ENCODE data around the gene TBC1D4. TPM values are rescaled to one million over a fixed set of nuclear protein-coding genes. Genes with fewer than 3 reads are reported as not detected.

TBC1D4 gene
- total and polyA plus RNA-seq, 2 donors: 18.8 to 22.8 TPM

DNA sequence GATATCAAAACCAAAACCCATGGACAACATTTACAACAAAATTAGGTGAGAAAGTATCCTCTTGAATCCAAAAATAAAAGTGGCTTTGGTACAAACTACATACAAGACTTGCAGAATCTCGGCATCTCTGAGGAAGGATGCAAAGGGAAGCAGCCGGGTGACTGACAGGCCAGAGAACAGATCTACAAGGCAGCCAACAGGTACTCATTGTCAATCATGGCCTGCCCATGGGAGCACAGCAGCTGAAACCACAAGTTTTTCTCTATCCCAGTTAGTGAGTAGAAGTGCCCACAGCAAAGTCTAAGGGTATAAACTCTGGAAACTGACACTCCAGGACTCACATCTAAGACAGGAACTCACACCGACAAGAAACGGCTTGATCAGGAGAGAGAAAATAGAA, 74.5 kb downstream of the TBC1D4 start:
- Histone ChIP-seq H3K4me1 (ENCODE audit: control insufficient read depth in 2 of 2, insufficient read depth in 2 of 2, low read length in 2 of 2) (no peaks in the 10 kb centered on the region), H3K27ac (ENCODE audit: low read depth in 1 of 2, low read length in 1 of 2) (no peak overlapping the region), H3K4me3 (ENCODE audit: low read length in 2 of 2) (no peak overlapping the region), H3K36me3 (ENCODE audit: control insufficient read depth in 2 of 2, insufficient read depth in 2 of 2, low read length in 1 of 2) (no peaks in the 10 kb centered on the region), H3K9me3 (ENCODE audit: control insufficient read depth in 2 of 2, insufficient read depth in 1 of 2, low read length in 1 of 2) (no peaks in the 10 kb centered on the region), H3K27me3 (ENCODE audit: control insufficient read depth in 2 of 2, insufficient read depth in 1 of 2, low read length in 1 of 2) (no peaks in the 10 kb centered on the region)
- no peak for DNase-seq (ENCODE audit: low read depth in 6 of 9, low spot score in 9 of 9)
- WGBS: 97% methylated on average over 4 of the region's 4 CpGs

DNA sequence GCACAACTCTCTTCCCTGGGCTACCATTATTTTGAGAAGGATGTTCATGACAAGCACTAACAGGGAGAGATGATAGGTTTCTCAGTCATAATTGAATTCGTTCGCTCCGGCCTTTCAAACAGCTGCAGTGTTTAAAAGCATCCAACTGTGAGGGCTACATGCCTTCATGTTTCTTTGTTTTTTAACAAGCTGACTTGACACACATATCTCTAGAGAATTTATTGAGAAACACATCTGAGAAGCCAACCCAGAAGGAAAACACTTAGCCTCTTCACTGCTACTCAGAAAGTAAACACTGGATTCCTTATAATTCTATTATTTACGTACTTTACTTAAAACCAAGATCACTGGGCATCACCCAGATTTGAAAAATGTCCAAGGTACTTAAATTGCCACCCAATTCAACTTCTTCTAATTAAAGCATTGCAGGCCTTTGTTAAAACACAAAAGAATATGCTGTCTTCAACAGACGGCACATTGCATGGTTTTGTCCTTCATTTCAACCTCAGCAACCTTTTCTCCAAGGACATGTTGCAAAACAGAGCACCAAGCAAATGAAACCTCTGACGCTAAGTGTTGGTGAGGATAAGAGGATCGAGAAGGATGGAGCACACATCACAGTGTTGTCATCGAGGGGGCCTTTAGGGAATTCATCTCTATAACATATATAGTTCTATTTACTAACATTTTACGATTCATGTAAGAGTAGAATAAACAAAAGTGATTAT, 75.8 kb downstream of the TBC1D4 start:
- H3K36me3 ChIP-seq (ENCODE audit: control insufficient read depth in 2 of 2, insufficient read depth in 2 of 2, low read length in 1 of 2): no peaks in the 10 kb centered on the region
- no peaks in the 10 kb centered on the region for H3K4me1 ChIP-seq (ENCODE audit: control insufficient read depth in 2 of 2, insufficient read depth in 2 of 2, low read length in 2 of 2)
- no peak for DNase-seq (ENCODE audit: low read depth in 6 of 9, low spot score in 9 of 9)
- no peak overlapping the region for H3K27ac ChIP-seq (ENCODE audit: low read depth in 1 of 2, low read length in 1 of 2)
- WGBS: 84% methylated on average over 9 of the region's 9 CpGs
- no peaks in the 10 kb centered on the region for H3K9me3 ChIP-seq (ENCODE audit: control insufficient read depth in 2 of 2, insufficient read depth in 1 of 2, low read length in 1 of 2)
- no peak overlapping the region for H3K4me3 ChIP-seq (ENCODE audit: low read length in 2 of 2)
- H3K27me3 ChIP-seq (ENCODE audit: control insufficient read depth in 2 of 2, insufficient read depth in 1 of 2, low read length in 1 of 2): no peaks in the 10 kb centered on the region

DNA sequence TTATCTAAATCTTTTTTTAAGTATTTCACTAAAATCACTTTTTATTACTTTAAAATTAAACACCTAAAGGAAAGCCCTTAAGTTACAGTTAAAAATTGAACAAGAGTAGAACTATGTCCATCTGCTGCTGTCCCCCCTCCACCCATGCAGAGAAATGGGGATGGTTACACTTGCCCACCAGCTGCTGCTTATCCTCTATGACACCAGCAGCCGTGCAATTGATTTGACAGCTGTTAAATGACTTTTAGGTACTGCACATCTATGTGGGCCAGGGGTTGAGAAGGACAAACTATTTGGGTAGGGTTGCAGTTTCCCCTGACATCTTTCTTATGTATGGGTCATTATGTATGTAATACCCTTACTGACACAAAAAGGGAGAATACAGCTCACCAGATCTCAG, 77.2 kb downstream of the TBC1D4 start:
- Histone ChIP-seq H3K4me1 (ENCODE audit: control insufficient read depth in 2 of 2, insufficient read depth in 2 of 2, low read length in 2 of 2) (no peaks in the 10 kb centered on the region), H3K9me3 (ENCODE audit: control insufficient read depth in 2 of 2, insufficient read depth in 1 of 2, low read length in 1 of 2) (no peaks in the 10 kb centered on the region), H3K27ac (ENCODE audit: low read depth in 1 of 2, low read length in 1 of 2) (no peak overlapping the region), H3K4me3 (ENCODE audit: low read length in 2 of 2) (no peak overlapping the region), H3K36me3 (ENCODE audit: control insufficient read depth in 2 of 2, insufficient read depth in 2 of 2, low read length in 1 of 2) (no peaks in the 10 kb centered on the region), H3K27me3 (ENCODE audit: control insufficient read depth in 2 of 2, insufficient read depth in 1 of 2, low read length in 1 of 2) (no peaks in the 10 kb centered on the region)
- DNase-seq (ENCODE audit: low read depth in 6 of 9, low spot score in 9 of 9): no peak
- 90% methylated on average over 1 of the region's 1 CpG for WGBS

GRCh38 chr13:75402787-75403186, 79.2 kb downstream of the TBC1D4 start:
- 94% methylated on average over 2 of the region's 2 CpGs for WGBS
- no peak overlapping the region for H3K27ac ChIP-seq (ENCODE audit: low read depth in 1 of 2, low read length in 1 of 2)

DNA sequence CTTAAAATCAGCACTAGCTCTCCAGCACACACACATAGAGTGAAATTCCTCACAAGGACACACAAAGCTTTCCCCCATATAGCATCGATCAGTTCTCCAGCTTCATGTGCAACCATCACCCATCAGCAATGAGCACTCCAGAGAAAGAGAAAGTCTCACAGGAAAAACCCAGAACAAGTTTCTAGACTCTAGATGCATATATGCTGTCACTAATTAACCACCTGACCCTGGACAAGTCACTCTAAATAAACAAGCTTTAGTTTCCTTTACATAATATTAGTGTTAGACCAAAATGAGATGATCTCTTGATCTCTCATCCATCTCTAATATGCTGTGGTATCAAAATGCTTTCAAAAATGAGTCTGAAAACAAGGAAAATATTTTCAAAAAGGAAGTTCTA, 81.2 kb downstream of the TBC1D4 start:
- Histone ChIP-seq H3K4me3 (ENCODE audit: low read length in 2 of 2) (no peak overlapping the region), H3K27ac (ENCODE audit: low read depth in 1 of 2, low read length in 1 of 2) (no peak overlapping the region), H3K4me1 (ENCODE audit: control insufficient read depth in 2 of 2, insufficient read depth in 2 of 2, low read length in 2 of 2) (no peaks in the 10 kb centered on the region), H3K9me3 (ENCODE audit: control insufficient read depth in 2 of 2, insufficient read depth in 1 of 2, low read length in 1 of 2) (peaks cover 0 to 2% of the 10 kb centered on the region in 2 donors), H3K27me3 (ENCODE audit: control insufficient read depth in 2 of 2, insufficient read depth in 1 of 2, low read length in 1 of 2) (no peaks in the 10 kb centered on the region), H3K36me3 (ENCODE audit: control insufficient read depth in 2 of 2, insufficient read depth in 2 of 2, low read length in 1 of 2) (no peaks in the 10 kb centered on the region)
- WGBS: 98% methylated on average over 1 of the region's 1 CpG
- no peak for DNase-seq (ENCODE audit: low read depth in 6 of 9, low spot score in 9 of 9)

More at GRCh38 chr13:75402787-75403186, 79.2 kb downstream of the TBC1D4 start:
- H3K36me3 ChIP-seq (ENCODE audit: control insufficient read depth in 2 of 2, insufficient read depth in 2 of 2, low read length in 1 of 2): no peaks in the 10 kb centered on the region
- H3K27me3 ChIP-seq (ENCODE audit: control insufficient read depth in 2 of 2, insufficient read depth in 1 of 2, low read length in 1 of 2): no peaks in the 10 kb centered on the region
- no peak overlapping the region for H3K4me3 ChIP-seq (ENCODE audit: low read length in 2 of 2)
- H3K9me3 ChIP-seq (ENCODE audit: control insufficient read depth in 2 of 2, insufficient read depth in 1 of 2, low read length in 1 of 2): peaks cover 0 to 2% of the 10 kb centered on the region in 2 donors
- H3K4me1 ChIP-seq (ENCODE audit: control insufficient read depth in 2 of 2, insufficient read depth in 2 of 2, low read length in 2 of 2): no peaks in the 10 kb centered on the region
- no peak for DNase-seq (ENCODE audit: low read depth in 6 of 9, low spot score in 9 of 9)

GRCh38 chr13:75399879-75400217, 82.1 kb downstream of the TBC1D4 start:
- H3K36me3 ChIP-seq (ENCODE audit: control insufficient read depth in 2 of 2, insufficient read depth in 2 of 2, low read length in 1 of 2): no peaks in the 10 kb centered on the region
- H3K27ac ChIP-seq (ENCODE audit: low read depth in 1 of 2, low read length in 1 of 2): no peak overlapping the region
- no peak for DNase-seq (ENCODE audit: low read depth in 6 of 9, low spot score in 9 of 9)
- H3K4me1 ChIP-seq (ENCODE audit: control insufficient read depth in 2 of 2, insufficient read depth in 2 of 2, low read length in 2 of 2): no peaks in the 10 kb centered on the region
- WGBS: 93% methylated on average over 2 of the region's 2 CpGs
- H3K4me3 ChIP-seq (ENCODE audit: low read length in 2 of 2): no peak overlapping the region
- H3K27me3 ChIP-seq (ENCODE audit: control insufficient read depth in 2 of 2, insufficient read depth in 1 of 2, low read length in 1 of 2): no peaks in the 10 kb centered on the region
- peaks cover 0 to 2% of the 10 kb centered on the region in 2 donors for H3K9me3 ChIP-seq (ENCODE audit: control insufficient read depth in 2 of 2, insufficient read depth in 1 of 2, low read length in 1 of 2)

- H3K27ac ChIP-seq (ENCODE audit: low read depth in 1 of 2, low read length in 1 of 2): no peak overlapping the region
- no peaks in the 10 kb centered on the region for H3K27me3 ChIP-seq (ENCODE audit: control insufficient read depth in 2 of 2, insufficient read depth in 1 of 2, low read length in 1 of 2)
- no peaks in the 10 kb centered on the region for H3K36me3 ChIP-seq (ENCODE audit: control insufficient read depth in 2 of 2, insufficient read depth in 2 of 2, low read length in 1 of 2)
- DNase-seq (ENCODE audit: low read depth in 6 of 9, low spot score in 9 of 9): no peak
- no peak overlapping the region for H3K4me3 ChIP-seq (ENCODE audit: low read length in 2 of 2)
- WGBS: 97% methylated on average over 2 of the region's 2 CpGs
- H3K9me3 ChIP-seq (ENCODE audit: control insufficient read depth in 2 of 2, insufficient read depth in 1 of 2, low read length in 1 of 2): peaks cover 0 to 2% of the 10 kb centered on the region in 2 donors
- H3K4me1 ChIP-seq (ENCODE audit: control insufficient read depth in 2 of 2, insufficient read depth in 2 of 2, low read length in 2 of 2): no peaks in the 10 kb centered on the region
Observed at GRCh38 chr13:75399168-75399878, 82.6 kb downstream of the TBC1D4 start.

- no peaks in the 10 kb centered on the region for H3K36me3 ChIP-seq (ENCODE audit: control insufficient read depth in 2 of 2, insufficient read depth in 2 of 2, low read length in 1 of 2)
- H3K27ac ChIP-seq (ENCODE audit: low read depth in 1 of 2, low read length in 1 of 2): no peak overlapping the region
- no peak for DNase-seq (ENCODE audit: low read depth in 6 of 9, low spot score in 9 of 9)
- H3K27me3 ChIP-seq (ENCODE audit: control insufficient read depth in 2 of 2, insufficient read depth in 1 of 2, low read length in 1 of 2): no peaks in the 10 kb centered on the region
- no peaks in the 10 kb centered on the region for H3K4me1 ChIP-seq (ENCODE audit: control insufficient read depth in 2 of 2, insufficient read depth in 2 of 2, low read length in 2 of 2)
- no peak overlapping the region for H3K4me3 ChIP-seq (ENCODE audit: low read length in 2 of 2)
- WGBS: 98% methylated on average over 6 of the region's 6 CpGs
- H3K9me3 ChIP-seq (ENCODE audit: control insufficient read depth in 2 of 2, insufficient read depth in 1 of 2, low read length in 1 of 2): peaks cover 0 to 2% of the 10 kb centered on the region in 2 donors
Observed at GRCh38 chr13:75398072-75398471, 83.9 kb downstream of the TBC1D4 start.

DNA sequence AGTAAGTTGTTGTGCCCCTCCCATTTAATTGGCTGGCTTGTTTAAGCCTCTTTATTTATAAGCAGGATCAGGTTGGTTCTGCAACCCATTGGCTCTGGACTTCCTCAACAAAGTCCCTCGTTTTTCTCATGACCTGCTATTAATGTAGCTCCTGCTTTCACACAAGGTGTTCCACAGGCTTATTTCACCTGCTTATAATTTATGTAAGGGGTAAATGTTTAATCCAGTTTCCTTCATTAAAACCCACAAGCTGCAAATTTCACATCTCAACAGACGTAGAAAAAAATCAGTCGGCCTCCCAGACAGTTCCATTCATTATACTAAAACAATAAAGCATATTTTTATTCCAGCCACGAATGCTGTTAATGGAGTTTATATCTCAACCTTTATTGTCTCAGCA, 86.1 kb downstream of the TBC1D4 start:
- Histone ChIP-seq H3K36me3 (ENCODE audit: control insufficient read depth in 2 of 2, insufficient read depth in 2 of 2, low read length in 1 of 2) (no peaks in the 10 kb centered on the region), H3K9me3 (ENCODE audit: control insufficient read depth in 2 of 2, insufficient read depth in 1 of 2, low read length in 1 of 2) (peaks cover 0 to 2% of the 10 kb centered on the region in 2 donors), H3K27ac (ENCODE audit: low read depth in 1 of 2, low read length in 1 of 2) (no peak overlapping the region), H3K4me1 (ENCODE audit: control insufficient read depth in 2 of 2, insufficient read depth in 2 of 2, low read length in 2 of 2) (no peaks in the 10 kb centered on the region), H3K27me3 (ENCODE audit: control insufficient read depth in 2 of 2, insufficient read depth in 1 of 2, low read length in 1 of 2) (no peaks in the 10 kb centered on the region), H3K4me3 (ENCODE audit: low read length in 2 of 2) (no peak overlapping the region)
- WGBS: 84% methylated on average over 4 of the region's 4 CpGs
- DNase-seq (ENCODE audit: low read depth in 6 of 9, low spot score in 9 of 9): no peak

All from thymus (tissue), 11 donors.